AG08395 (cell line): ENCODE data around the gene OSBPL1A.

ENCODE experiments used
- DNase-seq: peaks from one replicate; pipeline ENCODE4 v3.0.0; 2012; ENCODE audit warnings: mixed read lengths, low spot score

Gene OSBPL1A

GRCh38 chr18:24219561-24220317 is 177.9 kb downstream of the OSBPL1A start:
- DNase-seq: no peak

GRCh38 chr18:24214913-24215312 is 182.7 kb downstream of the OSBPL1A start:
- no peak for DNase-seq

GRCh38 chr18:24214144-24214543 is 183.5 kb downstream of the OSBPL1A start:
- DNase-seq: no peak

GRCh38 chr18:24212939-24213338 is 184.7 kb downstream of the OSBPL1A start:
- peak; percentile 29 for DNase-seq

- DNase-seq: no peak
These were observed 188.1 kb downstream of the OSBPL1A start for GRCh38 chr18:24209558-24209957.

- DNase-seq: no peak
These were observed 189.2 kb downstream of the OSBPL1A start for GRCh38 chr18:24208270-24209035.

- DNase-seq: no peak
These were observed 192.7 kb downstream of the OSBPL1A start for GRCh38 chr18:24204904-24205303.

- DNase-seq: no peak
These were observed 195.6 kb downstream of the OSBPL1A start for GRCh38 chr18:24201699-24202687.

- DNase-seq: no peak
These were observed 196.9 kb downstream of the OSBPL1A start for GRCh38 chr18:24200494-24201290.

GRCh38 chr18:24199372-24199962 is 198.2 kb downstream of the OSBPL1A start:
- DNase-seq: no peak

GRCh38 chr18:24198461-24198860 is 199.2 kb downstream of the OSBPL1A start:
- no peak for DNase-seq

- no peak for DNase-seq
These were observed 200.2 kb downstream of the OSBPL1A start for GRCh38 chr18:24197412-24197811.

- no peak for DNase-seq
These were observed 200.9 kb downstream of the OSBPL1A start for GRCh38 chr18:24196764-24197163.

GRCh38 chr18:24195296-24196053 is 202.1 kb downstream of the OSBPL1A start:
- no peak for DNase-seq

- no peak for DNase-seq
These were observed 207.0 kb downstream of the OSBPL1A start for GRCh38 chr18:24190590-24190989.

GRCh38 chr18:24189664-24190346 is 207.8 kb downstream of the OSBPL1A start:
- no peak for DNase-seq

- DNase-seq: no peak
These were observed 208.6 kb downstream of the OSBPL1A start for GRCh38 chr18:24189007-24189528.

- no peak for DNase-seq
These were observed 209.5 kb downstream of the OSBPL1A start for GRCh38 chr18:24188120-24188519.

GRCh38 chr18:24187689-24188088 is 209.9 kb downstream of the OSBPL1A start:
- DNase-seq: no peak
